ENCODE measurements around the gene EHF. TPM values are rescaled to one million over a fixed set of nuclear protein-coding genes. Genes with fewer than 3 reads are reported as not detected.
A peak's percentile ranks its signal among the peaks of the same experiment; 100 is the strongest.

EHF gene
- total RNA-seq, 1 experiment from 2014 or later = 118 TPM

DNA sequence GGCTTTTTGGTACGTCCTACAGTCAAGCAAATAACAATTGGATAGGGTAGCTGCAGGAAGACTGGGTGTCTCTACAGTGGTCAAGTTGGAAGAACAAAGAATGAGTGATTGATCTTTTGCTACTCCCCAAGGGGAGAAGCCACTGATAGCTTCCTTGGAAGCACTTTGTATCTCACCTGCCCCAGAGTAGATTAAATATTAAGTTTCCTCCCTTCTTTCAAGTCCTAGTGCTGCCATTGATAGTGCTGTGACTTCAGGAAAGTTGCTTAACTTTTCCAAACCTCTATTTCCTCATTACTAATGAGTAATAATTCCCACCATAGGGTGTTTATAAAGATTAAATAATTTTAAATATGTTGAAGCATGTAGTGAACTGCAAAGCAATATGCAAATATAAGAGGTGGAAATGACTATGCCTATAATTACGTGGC, 35.6 kb upstream of the EHF start:
- POLR2A ChIA-PET (ENCODE audit: unreplicated experiment) = no interaction called here
- H3K4me3 ChIP-seq = no peak overlapping the region
- no peaks in the 10 kb centered on the region for H3K27me3 ChIP-seq (ENCODE audit: insufficient read depth, low read depth)
- peaks cover 35% of the 10 kb centered on the region for H3K4me1 ChIP-seq (replicated peaks; ENCODE audit: insufficient read depth)
- TF ChIP-seq CTCF (conservative IDR thresholded peaks at IDR 0.05) (no peak), EZH2 (IDR thresholded peaks at IDR 0.05; ENCODE audit: low read depth) (no peak)
- no peaks in the 10 kb centered on the region for H3K9me2 ChIP-seq (ENCODE audit: insufficient read depth)
- no peak overlapping the region for H2AFZ ChIP-seq
- H3K4me2 ChIP-seq = no peak overlapping the region
- no peaks in the 10 kb centered on the region for H3K36me3 ChIP-seq (ENCODE audit: low read depth)
- H3K27ac ChIP-seq = peak overlapping the region; percentile 2; the same call in 1 of the 2 replicates
- no TSS peak for BruUV-seq (replicated peaks)
- DNase-seq = no peak
- CTCF ChIA-PET = interaction anchor here (0.5 to 2.3 kb wide), 3 partner anchors 58 to 307 kb away, joined by 3 to 9 read pairs (median 6); no protein-coding TSS in a partner anchor
- H3K9me3 ChIP-seq (ENCODE audit: insufficient read depth, low read depth) = 0 out of 2 replicates have a peak, but pooled peaks cover 7% of the 10 kb centered on the region
- no peaks in the 10 kb centered on the region for H3K79me2 ChIP-seq (ENCODE audit: low read depth)
- peaks cover 10% of the 10 kb centered on the region; the same call in 1 of the 2 replicates for H3F3A ChIP-seq (ENCODE audit: insufficient read depth, low read depth)
- H4K20me1 ChIP-seq (ENCODE audit: insufficient read depth) = no peaks in the 10 kb centered on the region
- intact Hi-C loops (cut with micrococcal nuclease; ENCODE audit: unreplicated experiment) = loop anchor here (5.0 to 10.0 kb wide), 3 partner anchors 73 to 807 kb away; partner anchors contain the start of gene ELF5

GRCh38 chr11:34585735-34586487, 35.0 kb upstream of the EHF start:
- Histone ChIP-seq H3F3A (ENCODE audit: insufficient read depth, low read depth) (peaks cover 10% of the 10 kb centered on the region; the same call in 1 of the 2 replicates), H3K9me2 (ENCODE audit: insufficient read depth) (no peaks in the 10 kb centered on the region), H3K79me2 (ENCODE audit: low read depth) (no peaks in the 10 kb centered on the region), H4K20me1 (ENCODE audit: insufficient read depth) (no peaks in the 10 kb centered on the region), H3K4me2 (peak overlapping the region; percentile 47), H3K36me3 (ENCODE audit: low read depth) (no peaks in the 10 kb centered on the region), H3K4me1 (replicated peaks; ENCODE audit: insufficient read depth) (peaks cover 35% of the 10 kb centered on the region), H2AFZ (0 out of 2 replicates have a peak overlapping the region, but pooled peaks have one; percentile 5), H3K4me3 (no peak overlapping the region), H3K27me3 (ENCODE audit: insufficient read depth, low read depth) (no peaks in the 10 kb centered on the region), H3K9me3 (ENCODE audit: insufficient read depth, low read depth) (0 out of 2 replicates have a peak, but pooled peaks cover 7% of the 10 kb centered on the region), H3K27ac (peak overlapping the region; percentile 4; the same call in 1 of the 2 replicates)
- DNase-seq = peak in 1 of 2 experiments; percentile 64
- TF ChIP-seq EZH2 (IDR thresholded peaks at IDR 0.05; ENCODE audit: low read depth) (no peak), CTCF (conservative IDR thresholded peaks at IDR 0.05) (peak; percentile 94)
- BruUV-seq (replicated peaks) = no TSS peak
- intact Hi-C loops (cut with micrococcal nuclease; ENCODE audit: unreplicated experiment) = loop anchor here (1.0 to 10.0 kb wide), 9 partner anchors 21 to 806 kb away; partner anchors contain the start of gene ELF5
- ChIA-PET POLR2A (ENCODE audit: unreplicated experiment) (interaction anchor here (0.6 kb wide), 1 partner anchor 56 kb away, joined by 50 read pairs; no protein-coding TSS in a partner anchor), CTCF (interaction anchor here (0.5 to 2.3 kb wide), 11 partner anchors 53 to 751 kb away, joined by 3 to 9 read pairs (median 4); no protein-coding TSS in a partner anchor)

- Histone ChIP-seq H4K20me1 (ENCODE audit: insufficient read depth) (no peaks in the 10 kb centered on the region), H2AFZ (no peak overlapping the region), H3K79me2 (ENCODE audit: low read depth) (no peaks in the 10 kb centered on the region), H3K9me2 (ENCODE audit: insufficient read depth) (no peaks in the 10 kb centered on the region), H3K4me2 (peak overlapping the region; percentile 47), H3K4me1 (replicated peaks; ENCODE audit: insufficient read depth) (peaks cover 35% of the 10 kb centered on the region), H3K9me3 (ENCODE audit: insufficient read depth, low read depth) (0 out of 2 replicates have a peak, but pooled peaks cover 7% of the 10 kb centered on the region), H3K27me3 (ENCODE audit: insufficient read depth, low read depth) (no peaks in the 10 kb centered on the region), H3K4me3 (no peak overlapping the region), H3K36me3 (ENCODE audit: low read depth) (no peaks in the 10 kb centered on the region), H3K27ac (0 out of 2 replicates have a peak overlapping the region, but pooled peaks have one; percentile 4), H3F3A (ENCODE audit: insufficient read depth, low read depth) (peaks cover 10% of the 10 kb centered on the region; the same call in 1 of the 2 replicates)
- intact Hi-C loops (cut with micrococcal nuclease; ENCODE audit: unreplicated experiment) = loop anchor here (1.0 to 10.0 kb wide), 9 partner anchors 22 to 806 kb away; partner anchors contain the start of gene ELF5
- CTCF ChIA-PET = interaction anchor here (0.6 to 2.3 kb wide), 11 partner anchors 14 to 752 kb away, joined by 3 to 9 read pairs (median 4); no protein-coding TSS in a partner anchor
- DNase-seq = no peak
- POLR2A ChIA-PET (ENCODE audit: unreplicated experiment) = interaction anchor here (0.6 kb wide), 2 partner anchors 55 to 331 kb away, joined by 4 to 50 read pairs; no protein-coding TSS in a partner anchor
- TF ChIP-seq CTCF (conservative IDR thresholded peaks at IDR 0.05) (peak; percentile 34; the same call in 1 of the 2 replicates), EZH2 (IDR thresholded peaks at IDR 0.05; ENCODE audit: low read depth) (no peak)
- BruUV-seq (replicated peaks) = no TSS peak
Measured at GRCh38 chr11:34586488-34587281, 34.2 kb upstream of the EHF start.

Measured in PC-9 (cell line).